GM19043 (cell line): ENCODE data around the gene CMTM7.
A peak's percentile ranks its signal among the peaks of the same experiment; 100 is the strongest.

Source experiments
- ATAC-seq: cut with Tn5 transposase; IDR thresholded peaks from one replicate; pipeline ENCODE4 v1.9.1; 2021; ENCODE audit warnings: low read depth; ENCODE audit not compliant: unreplicated experiment

Gene CMTM7

GRCh38 chr3:32391643-32392535 is at the start of gene CMTM7:
Gene CMTM7 (plus strand): TSS chr3:32391853. CDS start chr3:32391907, 54 bp downstream.
- peak; percentile 58 for ATAC-seq

GRCh38 chr3:32347343-32348125 is 44.1 kb upstream of the CMTM7 start:
- no peak for ATAC-seq

- ATAC-seq, result no peak
Measured at GRCh38 chr3:32349184-32349583, 42.5 kb upstream of the CMTM7 start.

GRCh38 chr3:32352563-32352962 is 39.1 kb upstream of the CMTM7 start:
- ATAC-seq, result no peak

- no peak for ATAC-seq
Measured at GRCh38 chr3:32353351-32353750, 38.3 kb upstream of the CMTM7 start.

DNA sequence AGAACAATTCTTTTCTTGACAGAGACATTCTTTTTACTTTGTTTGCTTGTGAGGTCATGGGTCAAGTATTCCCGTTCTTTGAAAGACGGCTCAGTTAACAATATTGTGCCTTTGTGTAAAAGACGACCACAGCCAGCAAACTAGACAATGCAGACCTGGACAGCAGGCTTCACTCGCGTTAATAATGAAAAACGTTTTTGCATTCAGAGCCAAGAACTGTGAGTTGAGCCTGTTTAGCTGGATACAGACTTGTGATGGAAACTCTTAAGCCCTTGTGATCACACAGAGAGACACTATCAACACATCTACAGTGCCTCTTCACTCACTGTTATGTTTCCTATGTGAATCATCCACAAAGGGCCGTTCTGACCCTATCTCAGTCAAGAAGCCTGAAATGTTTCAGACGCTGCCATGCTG is 37.3 kb upstream of the CMTM7 start:
- no peak for ATAC-seq

DNA sequence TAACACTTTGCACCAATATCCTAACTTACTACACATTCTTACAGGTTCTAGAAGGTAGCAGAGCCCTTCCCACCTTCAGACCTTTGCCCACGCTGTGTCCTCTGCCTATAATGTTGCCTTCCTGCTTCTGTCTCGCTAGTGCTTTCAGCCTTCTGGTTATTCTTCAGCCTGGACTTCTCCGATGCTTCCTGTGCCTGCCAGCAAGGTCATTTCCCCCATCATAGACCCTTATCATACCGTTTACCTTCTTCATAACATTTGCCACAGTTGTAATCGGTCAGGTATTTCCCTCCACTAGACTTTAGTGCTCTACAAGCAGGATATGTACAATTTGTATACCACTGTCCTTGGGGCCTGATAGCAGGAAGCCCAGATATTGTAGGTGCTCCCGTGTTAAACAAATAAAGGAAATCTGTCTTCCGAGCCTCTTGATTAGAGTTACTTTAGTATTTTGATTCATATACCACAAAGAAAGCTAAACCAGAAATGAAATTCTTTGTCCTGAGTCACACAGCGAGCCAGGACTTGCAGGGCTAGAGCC is 35.8 kb upstream of the CMTM7 start:
- ATAC-seq, result no peak

GRCh38 chr3:32359766-32360492 is 31.7 kb upstream of the CMTM7 start:
- no peak for ATAC-seq

- ATAC-seq, result no peak
Measured at GRCh38 chr3:32360493-32360827, 31.2 kb upstream of the CMTM7 start.

GRCh38 chr3:32366638-32367397 is 24.8 kb upstream of the CMTM7 start:
- peak; percentile 67 for ATAC-seq

- ATAC-seq, result no peak
Measured at GRCh38 chr3:32367442-32367841, 24.2 kb upstream of the CMTM7 start.

DNA sequence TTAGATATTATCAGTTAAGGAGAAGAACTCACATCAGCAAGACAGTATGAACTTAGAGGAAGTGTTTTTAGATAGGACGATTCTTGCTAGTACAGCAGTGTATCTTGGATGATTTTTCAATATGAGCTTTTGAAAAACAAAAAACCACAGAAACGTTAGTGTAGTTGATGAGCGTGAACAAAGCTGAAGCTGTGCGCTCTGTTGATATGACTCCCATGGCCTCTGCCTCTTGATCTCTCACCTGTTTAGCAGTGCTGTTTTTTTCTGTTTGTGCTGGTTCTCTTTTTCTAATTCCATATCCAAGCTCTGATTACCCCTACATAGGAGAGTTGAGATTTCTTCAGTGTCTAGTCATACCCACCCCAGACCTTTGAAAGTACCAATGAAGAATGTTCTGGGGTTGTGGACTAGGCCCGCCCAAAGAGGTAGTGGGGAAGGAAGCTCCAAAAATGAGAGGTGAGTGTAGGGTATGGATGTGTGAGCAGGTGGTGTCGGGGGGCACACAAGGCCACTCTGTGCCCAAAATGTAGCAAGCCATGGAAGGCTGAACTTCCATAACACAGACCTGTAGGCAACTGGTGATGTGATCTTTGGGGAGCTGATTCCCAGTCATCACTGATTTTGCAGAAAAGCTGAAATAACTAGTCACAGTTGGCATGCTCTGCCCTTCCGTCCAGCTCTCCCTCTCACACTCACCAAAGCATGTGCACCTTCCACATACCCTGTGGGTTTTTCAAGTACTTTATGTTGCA is 20.0 kb upstream of the CMTM7 start:
- ATAC-seq, result no peak

DNA sequence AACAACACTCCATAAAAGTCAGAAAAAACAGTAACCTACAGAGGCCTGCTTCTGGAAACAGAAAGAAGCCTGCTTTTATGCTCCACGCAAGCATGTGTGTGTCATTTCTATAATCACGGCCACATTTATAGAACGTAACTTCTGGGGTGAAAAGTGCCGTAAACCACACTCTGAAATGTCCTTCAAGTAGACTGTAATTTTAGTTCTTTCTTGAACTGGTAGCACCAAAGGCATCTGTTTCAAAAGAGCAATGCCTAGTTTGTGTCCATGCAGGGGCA is 19.5 kb upstream of the CMTM7 start:
- ATAC-seq, result no peak

GRCh38 chr3:32373276-32373675 is 18.4 kb upstream of the CMTM7 start:
- no peak for ATAC-seq

- ATAC-seq, result no peak
Measured at GRCh38 chr3:32373844-32374243, 17.8 kb upstream of the CMTM7 start.

DNA sequence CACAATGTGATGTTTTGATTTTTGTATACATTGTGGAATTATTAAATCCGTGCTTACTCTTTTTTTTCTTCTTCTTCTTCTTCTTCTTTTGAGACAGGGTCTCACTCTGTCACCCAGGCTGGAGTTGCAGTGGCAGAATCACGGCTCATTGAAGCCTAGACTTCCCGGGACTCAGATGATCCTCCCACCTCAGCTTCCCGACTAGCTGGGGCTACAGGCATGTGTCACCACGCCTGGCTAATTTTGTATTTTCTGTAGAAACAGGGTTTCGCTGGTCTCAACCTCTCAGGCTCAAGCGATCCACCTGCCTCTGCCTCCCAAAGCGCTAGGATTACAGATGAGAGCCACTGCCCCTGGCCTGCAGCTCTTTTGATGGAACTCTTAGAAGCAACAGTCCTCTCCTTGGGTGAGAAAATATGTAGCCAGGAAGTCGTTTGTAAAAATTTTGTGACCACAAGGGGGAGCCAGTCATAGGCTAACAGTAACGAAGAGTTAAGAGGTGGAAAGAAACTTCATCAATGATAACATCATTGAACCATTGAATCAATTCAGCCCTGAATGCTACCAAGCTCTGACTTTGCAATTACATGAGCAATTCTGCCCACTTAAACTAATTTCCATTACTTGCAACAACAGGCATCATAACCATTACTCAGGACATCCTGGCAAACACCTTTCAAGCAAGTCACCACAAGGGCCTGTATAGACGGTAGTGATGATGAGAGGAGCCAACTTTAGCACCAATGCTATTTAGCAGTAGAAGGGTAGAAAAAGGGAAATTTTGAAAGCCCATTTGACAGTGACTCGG is 16.7 kb upstream of the CMTM7 start:
- ATAC-seq, result peak; percentile 53

- ATAC-seq, result no peak
Measured at GRCh38 chr3:32375596-32375930, 16.1 kb upstream of the CMTM7 start.

DNA sequence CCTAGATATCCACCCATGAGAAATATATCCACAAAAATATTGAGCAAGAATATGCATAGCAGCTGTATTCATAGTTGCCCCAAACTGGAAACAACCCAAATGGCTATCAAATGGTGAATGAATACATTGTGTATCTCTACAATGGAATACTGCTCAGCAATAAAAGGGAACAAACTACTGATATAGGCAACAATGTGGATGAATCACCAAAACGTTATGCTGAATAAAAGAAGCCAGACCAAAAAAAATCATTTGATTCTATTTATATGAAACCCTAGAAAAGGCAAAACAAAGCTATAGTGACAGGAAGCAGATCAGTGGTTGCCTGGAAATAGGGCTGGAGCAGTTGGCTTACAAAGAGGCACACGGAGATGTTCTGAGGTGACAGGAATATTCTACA is 15.5 kb upstream of the CMTM7 start:
- ATAC-seq, result no peak
